C4-2B (cell line): ENCODE measurements around the gene DDX54.

Experiments
- H3K27ac ChIP-seq: fragments of 450-650 bp; 2 replicates; pipeline ENCODE4 v1.5.1; 2017
- ZFX ChIP-seq: fragments of 450-650 bp; IDR thresholded peaks from 2 replicates; pipeline ENCODE4 v1.6.1; 2017
- TF ChIP-seq, protein P1 (sequence below): fragments of 450-650 bp; conservative IDR thresholded peaks from 2 replicates; pipeline ENCODE4 v1.5.1; 2017; ENCODE audit warnings: mild to moderate bottlenecking

DDX54 gene

DNA sequence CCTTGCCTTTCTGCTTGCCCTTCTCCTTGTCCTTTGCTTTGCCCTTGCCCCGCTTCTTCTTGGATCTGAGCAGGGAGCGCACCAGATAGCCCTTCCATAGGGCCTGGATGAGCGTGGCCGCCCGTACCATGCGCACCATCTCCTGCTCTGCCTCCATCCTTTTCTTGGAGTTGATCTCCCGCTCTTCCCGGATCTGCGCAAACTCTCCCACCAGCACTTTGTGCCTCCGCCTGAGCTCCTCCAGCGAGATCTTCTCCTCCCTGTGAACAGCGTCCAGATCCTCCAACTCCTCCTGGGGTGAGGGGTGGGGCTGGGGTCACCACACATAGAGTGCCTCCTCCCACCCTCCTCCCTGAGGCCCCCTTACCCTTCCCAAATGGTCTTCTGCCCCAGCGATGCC, 10.3 kb upstream of the DDX54 start:
- no peak overlapping the region for H3K27ac ChIP-seq
- TF ChIP-seq, protein P1, sequence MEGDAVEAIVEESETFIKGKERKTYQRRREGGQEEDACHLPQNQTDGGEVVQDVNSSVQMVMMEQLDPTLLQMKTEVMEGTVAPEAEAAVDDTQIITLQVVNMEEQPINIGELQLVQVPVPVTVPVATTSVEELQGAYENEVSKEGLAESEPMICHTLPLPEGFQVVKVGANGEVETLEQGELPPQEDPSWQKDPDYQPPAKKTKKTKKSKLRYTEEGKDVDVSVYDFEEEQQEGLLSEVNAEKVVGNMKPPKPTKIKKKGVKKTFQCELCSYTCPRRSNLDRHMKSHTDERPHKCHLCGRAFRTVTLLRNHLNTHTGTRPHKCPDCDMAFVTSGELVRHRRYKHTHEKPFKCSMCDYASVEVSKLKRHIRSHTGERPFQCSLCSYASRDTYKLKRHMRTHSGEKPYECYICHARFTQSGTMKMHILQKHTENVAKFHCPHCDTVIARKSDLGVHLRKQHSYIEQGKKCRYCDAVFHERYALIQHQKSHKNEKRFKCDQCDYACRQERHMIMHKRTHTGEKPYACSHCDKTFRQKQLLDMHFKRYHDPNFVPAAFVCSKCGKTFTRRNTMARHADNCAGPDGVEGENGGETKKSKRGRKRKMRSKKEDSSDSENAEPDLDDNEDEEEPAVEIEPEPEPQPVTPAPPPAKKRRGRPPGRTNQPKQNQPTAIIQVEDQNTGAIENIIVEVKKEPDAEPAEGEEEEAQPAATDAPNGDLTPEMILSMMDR: no peak
- TF ChIP-seq ZFX: no peak

DNA sequence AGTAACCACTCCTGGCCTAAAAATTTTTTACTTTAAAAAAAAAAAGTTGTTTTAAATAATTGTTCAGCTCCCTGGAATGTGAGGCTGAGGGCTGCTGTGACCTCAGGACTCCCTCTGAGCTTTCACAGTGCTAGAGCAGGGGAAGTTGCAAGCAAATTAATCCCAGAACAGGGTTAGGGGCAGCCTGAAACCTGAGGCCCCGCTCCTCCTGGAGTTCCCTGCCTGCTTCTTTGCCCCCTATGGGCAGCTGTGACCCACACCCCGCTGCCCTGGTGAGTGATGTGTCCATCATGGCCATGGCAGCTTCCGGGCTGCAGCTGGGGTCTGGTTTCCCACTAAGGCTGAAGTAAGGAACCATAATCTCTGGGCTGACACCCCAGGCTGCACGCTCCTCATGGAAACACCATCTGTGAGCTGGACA, 9.7 kb upstream of the DDX54 start:
- H3K27ac ChIP-seq: no peak overlapping the region
- no peak for TF ChIP-seq ZFX
- TF ChIP-seq, protein P1: no peak

DNA sequence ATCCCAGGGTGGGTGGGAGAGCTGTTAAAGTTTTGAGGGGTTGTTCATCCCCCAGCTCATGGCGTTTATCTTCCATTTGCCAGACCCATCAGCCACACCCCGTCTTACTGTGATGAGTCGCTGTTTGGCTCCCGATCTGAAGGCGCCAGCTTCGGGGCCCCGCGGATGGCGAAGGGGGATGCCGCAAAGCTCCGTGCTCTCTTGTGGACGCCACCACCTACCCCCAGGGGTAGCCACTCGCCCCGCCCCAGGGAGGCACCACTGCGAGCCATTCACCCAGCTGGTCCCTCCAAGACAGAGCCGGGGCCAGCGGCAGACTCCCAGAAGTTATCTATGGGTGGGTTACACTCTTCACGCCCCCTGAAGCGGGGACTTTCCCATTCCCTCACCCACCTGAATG, 5.9 kb upstream of the DDX54 start:
- H3K27ac ChIP-seq: no peak overlapping the region
- TF ChIP-seq, protein P1: no peak
- TF ChIP-seq ZFX: no peak

DNA sequence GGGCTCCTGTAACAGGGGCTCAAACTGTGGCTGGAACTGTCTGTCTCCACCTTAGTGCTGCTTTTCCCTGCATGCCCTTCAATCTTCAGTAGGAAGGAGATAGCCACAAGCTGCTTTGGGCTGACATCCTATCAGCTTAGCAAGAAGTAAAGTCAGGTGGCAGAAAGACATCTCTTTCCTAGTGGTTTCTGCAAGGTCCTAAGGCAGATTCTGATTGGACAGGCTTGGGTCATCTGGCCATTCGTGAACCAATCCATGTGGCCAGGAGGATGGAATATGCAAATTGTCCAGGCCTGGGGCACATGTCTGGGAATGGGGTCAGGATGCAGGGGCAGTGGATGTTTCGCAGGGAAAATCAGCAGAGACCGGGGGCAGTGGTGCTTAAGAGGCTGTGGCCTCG, 5.5 kb upstream of the DDX54 start:
- H3K27ac ChIP-seq: no peak overlapping the region
- TF ChIP-seq ZFX: no peak
- TF ChIP-seq, protein P1: no peak

DNA sequence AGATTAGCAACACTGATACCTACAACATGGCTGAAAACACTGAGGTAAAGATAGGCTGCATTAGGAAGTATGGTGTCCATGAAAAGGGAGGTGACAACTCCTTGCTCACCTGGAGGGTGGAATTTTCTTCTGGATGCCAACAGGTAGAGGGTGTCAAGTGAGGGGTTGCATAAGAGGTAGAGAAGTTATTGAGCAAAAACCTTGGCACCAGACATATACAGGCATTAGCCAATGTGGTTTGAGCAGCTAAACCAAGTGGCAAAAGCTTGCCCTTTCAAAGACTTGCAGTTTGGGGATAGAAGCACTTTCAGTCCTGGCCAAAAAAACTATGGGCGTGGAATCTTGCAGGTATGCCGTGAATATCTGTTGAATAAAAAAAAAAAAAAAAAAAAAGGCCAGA, 4.1 kb upstream of the DDX54 start:
- H3K27ac ChIP-seq: no peak overlapping the region
- TF ChIP-seq ZFX: no peak
- TF ChIP-seq, protein P1: no peak

DNA sequence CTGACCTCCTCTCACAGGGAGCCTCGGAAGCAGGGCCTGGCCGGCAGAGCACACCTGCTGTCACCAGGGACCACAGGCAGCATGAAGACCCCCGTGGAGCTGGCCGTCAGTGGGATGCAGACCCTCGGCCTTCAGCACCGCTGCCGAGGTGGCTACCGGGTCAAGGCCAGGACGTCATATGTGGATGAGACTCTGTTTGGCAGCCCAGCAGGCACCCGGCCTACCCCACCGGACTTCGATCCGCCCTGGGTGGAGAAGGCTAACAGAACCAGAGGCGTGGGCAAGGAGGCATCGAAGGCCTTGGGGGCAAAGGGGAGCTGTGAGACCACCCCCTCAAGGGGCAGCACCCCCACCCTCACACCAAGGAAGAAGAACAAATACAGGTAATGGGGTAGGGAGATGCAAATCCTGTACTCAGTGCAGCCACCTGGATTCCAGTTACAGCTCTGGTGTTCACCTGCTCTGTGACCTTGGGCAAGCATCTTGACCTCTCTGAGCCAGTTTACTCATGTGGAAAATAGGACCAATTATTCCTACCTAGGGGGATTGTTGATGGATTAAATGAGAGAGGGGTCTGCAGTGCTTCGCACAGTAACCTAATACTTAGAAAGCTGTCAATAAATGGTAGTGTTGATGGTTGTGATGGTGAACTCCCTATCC, 1.5 kb upstream of the DDX54 start:
- TF ChIP-seq, protein P1: no peak
- TF ChIP-seq ZFX: no peak
- peak overlapping the region; percentile 94 for H3K27ac ChIP-seq

DNA sequence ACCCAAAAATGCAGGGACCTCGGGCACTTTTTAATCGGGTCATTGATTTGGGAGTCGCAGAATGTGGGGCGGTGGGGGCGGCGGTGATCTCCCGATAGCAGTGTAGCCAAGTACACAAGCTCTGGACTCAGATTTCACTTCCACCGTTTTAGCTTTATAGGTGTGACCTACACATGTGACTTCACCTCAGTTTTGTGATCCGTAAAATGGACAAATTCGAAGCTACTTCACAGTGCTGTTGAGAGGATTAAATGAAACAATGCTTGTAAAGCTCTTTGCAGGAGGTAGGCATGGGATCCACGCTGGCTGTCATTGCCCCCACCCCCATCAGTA, 721 bp upstream of the DDX54 start:
- TF ChIP-seq, protein P1: no peak
- TF ChIP-seq ZFX: no peak

More for the DNA sequence above, 721 bp upstream of the DDX54 start:
- H3K27ac ChIP-seq: peak overlapping the region; percentile 94
